Testis (tissue), 3 donors: ENCODE measurements around the gene ATP6AP2. TPM values are rescaled to one million over a fixed set of nuclear protein-coding genes. Genes with fewer than 3 reads are reported as not detected.

ENCODE experiments used
- DNase-seq: peaks from one replicate; pipeline ENCODE4 v3.0.0-alpha.2; 2019
- H3K27ac ChIP-seq, 2 donors: fragments of 200-600 bp; sonication (generic); one replicate each; pipeline ENCODE4 v1.5.1; 2019
- H3K27me3 ChIP-seq: fragments of 200-600 bp; sonication (generic); one replicate; pipeline ENCODE4 v1.5.1; 2019
- H3K36me3 ChIP-seq: fragments of 200-600 bp; sonication (generic); one replicate; pipeline ENCODE4 v1.5.1; 2017; ENCODE audit warnings: low read depth; ENCODE audit errors: missing control alignments
- H3K4me1 ChIP-seq: fragments of 200-600 bp; sonication (generic); one replicate; pipeline ENCODE4 v1.5.1; 2019
- H3K4me3 ChIP-seq, 2 donors: fragments of 200-600 bp; sonication (generic); one replicate each; pipeline ENCODE4 v1.5.1; 2017 to 2019
- H3K9me3 ChIP-seq: fragments of 200-600 bp; sonication (generic); one replicate; pipeline ENCODE4 v1.5.1; 2017
- POLR2A ChIP-seq: fragments of 450-650 bp; IDR thresholded peaks from one replicate; pipeline ENCODE4 v1.6.1; 2017; ENCODE audit warnings: antibody characterized with exemption, mild to moderate bottlenecking, moderate library complexity
- WGBS, 2 donors: methylation state at CpG; one replicate each; pipeline ENCODE4 v1.1.5; 2018; 5-methylcytosine and 5-hydroxymethylcytosine counted together
- intact Hi-C: fragments of 100-400 bp; cut with DNase I; formaldehyde crosslinking; loops from one replicate; pipeline ENCODE4 v1.15.1; 2023; ENCODE audit warnings: low total_unique reads
- polyA plus RNA-seq: library from polyadenylated mRNA; stranded (reverse); fragments of 350-450 nt; fragmentation: Illumina TruSeq; extraction: RNeasy Lipid Tissue Mini Kit (QIAGEN cat#74804); gene quantifications from one replicate; pipeline ENCODE4 v1.2.3, GENCODE V29; 2014; ENCODE audit warnings: low read depth, low replicate concordance; ENCODE audit not compliant: insufficient read depth
- total RNA-seq, 2 donors: library from RNA; depleted of rRNA; stranded (reverse); fragments of >200 nt; gene quantifications; one replicate each; pipeline ENCODE4 v1.2.3, GENCODE V29; 2016
- TF ChIP-seq, protein P1 (sequence below), 3 experiments: fragments of 450-650 bp in 2 of 3; fragments of 200-600 bp in 1 of 3; sonication (generic) in 1 of 3; IDR thresholded peaks; one replicate each; pipeline ENCODE4 v1.5.1; 2016 to 2019; ENCODE audit warnings: antibody characterized with exemption in 3 of 3, mild to moderate bottlenecking in 2 of 3, moderate library complexity in 1 of 3

Gene ATP6AP2
- total and polyA plus RNA-seq, 3 donors from 2014 or later: 72.4 to 79.2 (median 76.4) TPM

DNA sequence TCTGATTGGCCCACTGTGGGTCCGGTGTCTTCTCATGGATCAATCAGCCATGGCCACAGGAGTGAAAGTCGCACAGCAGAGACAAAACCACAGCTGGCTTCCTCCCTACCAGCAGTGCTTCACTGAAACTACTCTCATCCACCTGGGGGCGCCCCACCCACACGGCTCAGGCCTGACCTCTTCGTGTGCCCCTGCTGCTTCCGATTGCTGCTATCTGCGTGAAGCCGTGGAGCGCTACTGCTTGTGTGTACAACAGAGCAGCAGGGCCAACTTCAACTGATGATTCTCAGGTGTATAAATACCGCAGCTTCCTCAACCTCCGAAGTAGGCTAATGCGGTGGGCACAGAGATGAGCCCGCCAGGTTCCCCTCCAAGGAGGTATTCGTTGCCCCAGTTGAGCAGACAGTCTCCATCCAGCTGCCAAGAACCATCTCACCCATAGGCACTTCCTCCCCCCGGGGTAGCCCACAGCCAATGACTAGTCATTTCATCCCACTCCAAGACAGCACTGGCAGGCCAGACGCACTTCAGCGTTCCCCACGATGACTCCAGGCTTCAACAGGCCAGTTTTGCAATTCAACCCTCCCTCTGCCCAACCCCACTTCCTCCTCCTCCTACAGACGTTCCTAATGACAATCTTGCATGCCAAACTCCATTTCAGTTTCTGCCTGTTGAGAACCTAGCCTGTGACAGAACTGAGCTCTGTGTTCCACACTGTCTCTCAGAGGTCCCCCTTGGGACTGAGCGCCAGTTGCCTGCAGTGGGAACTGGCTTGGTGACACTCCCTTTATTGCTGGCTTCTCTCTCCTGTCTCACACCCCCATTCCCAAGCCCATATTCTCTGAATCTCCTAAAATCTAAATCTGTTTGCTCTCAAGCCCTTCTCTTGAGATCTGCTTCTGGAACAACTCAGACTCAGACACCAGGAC lies 41.3 kb upstream of the ATP6AP2 start:
- Histone ChIP-seq H3K27me3 (no peaks in the 10 kb centered on the region), H3K27ac (no peak overlapping the region), H3K4me1 (no peaks in the 10 kb centered on the region), H3K4me3 (no peak overlapping the region), H3K9me3 (no peaks in the 10 kb centered on the region), H3K36me3 (no peaks in the 10 kb centered on the region)
- no peak for TF ChIP-seq POLR2A
- TF ChIP-seq, protein P1, sequence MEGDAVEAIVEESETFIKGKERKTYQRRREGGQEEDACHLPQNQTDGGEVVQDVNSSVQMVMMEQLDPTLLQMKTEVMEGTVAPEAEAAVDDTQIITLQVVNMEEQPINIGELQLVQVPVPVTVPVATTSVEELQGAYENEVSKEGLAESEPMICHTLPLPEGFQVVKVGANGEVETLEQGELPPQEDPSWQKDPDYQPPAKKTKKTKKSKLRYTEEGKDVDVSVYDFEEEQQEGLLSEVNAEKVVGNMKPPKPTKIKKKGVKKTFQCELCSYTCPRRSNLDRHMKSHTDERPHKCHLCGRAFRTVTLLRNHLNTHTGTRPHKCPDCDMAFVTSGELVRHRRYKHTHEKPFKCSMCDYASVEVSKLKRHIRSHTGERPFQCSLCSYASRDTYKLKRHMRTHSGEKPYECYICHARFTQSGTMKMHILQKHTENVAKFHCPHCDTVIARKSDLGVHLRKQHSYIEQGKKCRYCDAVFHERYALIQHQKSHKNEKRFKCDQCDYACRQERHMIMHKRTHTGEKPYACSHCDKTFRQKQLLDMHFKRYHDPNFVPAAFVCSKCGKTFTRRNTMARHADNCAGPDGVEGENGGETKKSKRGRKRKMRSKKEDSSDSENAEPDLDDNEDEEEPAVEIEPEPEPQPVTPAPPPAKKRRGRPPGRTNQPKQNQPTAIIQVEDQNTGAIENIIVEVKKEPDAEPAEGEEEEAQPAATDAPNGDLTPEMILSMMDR (IDR thresholded peaks at IDR 0.05): no peak
- peak; percentile 19 for DNase-seq
- 50 to 61% methylated on average over 2 to 17 of the region's 20 CpGs for WGBS, 2 donors
- intact Hi-C loops: no loop called here

DNA sequence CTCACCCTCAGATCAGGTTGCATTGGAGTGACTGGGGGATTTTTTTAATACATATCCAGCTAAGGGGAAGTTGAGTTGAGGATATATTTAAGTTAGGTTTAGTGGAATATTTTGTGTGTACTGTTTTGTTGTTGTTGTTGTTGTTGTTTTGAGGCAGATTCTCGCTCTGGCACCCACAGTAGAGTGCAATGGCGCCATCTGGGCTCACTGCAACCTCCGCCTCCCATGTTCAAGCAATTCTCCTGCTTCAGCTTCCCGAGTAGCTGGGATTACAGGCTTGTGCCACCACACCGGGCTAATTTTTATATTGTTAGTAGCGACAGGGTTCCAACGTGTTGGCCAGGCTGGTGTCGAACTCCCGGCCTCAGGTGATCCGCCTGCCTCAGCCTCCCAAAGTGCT lies 38.6 kb upstream of the ATP6AP2 start:
- intact Hi-C loops: no loop called here
- Histone ChIP-seq H3K4me1 (no peaks in the 10 kb centered on the region), H3K27ac (no peak overlapping the region), H3K27me3 (no peaks in the 10 kb centered on the region), H3K36me3 (no peaks in the 10 kb centered on the region), H3K9me3 (no peaks in the 10 kb centered on the region), H3K4me3 (no peak overlapping the region)
- no peak for DNase-seq
- WGBS, 2 donors: 90% methylated on average over 10 of the region's 10 CpGs; no CpG with 5 or more reads in 1 of the 2 donors
- no peak for TF ChIP-seq POLR2A
- TF ChIP-seq, protein P1 (IDR thresholded peaks at IDR 0.05): no peak

DNA sequence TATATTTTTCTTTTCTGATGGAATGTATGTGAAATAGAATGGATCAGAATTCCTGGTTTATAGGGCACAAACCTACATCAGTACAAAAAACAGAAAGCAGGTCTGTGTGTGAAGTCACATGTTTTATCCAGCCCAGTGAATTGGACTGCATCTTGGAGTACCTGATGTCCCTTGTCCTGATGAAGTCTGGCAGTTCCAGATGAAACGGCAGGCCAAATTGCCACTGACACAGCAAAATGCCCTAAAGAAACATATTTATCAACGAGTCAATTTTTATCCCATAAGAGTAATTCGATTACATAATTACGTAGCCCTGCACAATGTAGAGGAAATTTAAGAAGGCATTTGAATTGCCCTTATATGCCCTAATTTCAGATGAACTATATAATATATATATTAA lies 37.8 kb upstream of the ATP6AP2 start:
- Histone ChIP-seq H3K4me3 (no peak overlapping the region), H3K9me3 (no peaks in the 10 kb centered on the region), H3K4me1 (no peaks in the 10 kb centered on the region), H3K36me3 (no peaks in the 10 kb centered on the region), H3K27ac (no peak overlapping the region), H3K27me3 (no peaks in the 10 kb centered on the region)
- TF ChIP-seq POLR2A: no peak
- TF ChIP-seq, protein P1 (IDR thresholded peaks at IDR 0.05): no peak
- WGBS, 2 donors: 82 to 91% methylated on average over 4 of the region's 4 CpGs
- intact Hi-C loops: no loop called here
- DNase-seq: no peak

DNA sequence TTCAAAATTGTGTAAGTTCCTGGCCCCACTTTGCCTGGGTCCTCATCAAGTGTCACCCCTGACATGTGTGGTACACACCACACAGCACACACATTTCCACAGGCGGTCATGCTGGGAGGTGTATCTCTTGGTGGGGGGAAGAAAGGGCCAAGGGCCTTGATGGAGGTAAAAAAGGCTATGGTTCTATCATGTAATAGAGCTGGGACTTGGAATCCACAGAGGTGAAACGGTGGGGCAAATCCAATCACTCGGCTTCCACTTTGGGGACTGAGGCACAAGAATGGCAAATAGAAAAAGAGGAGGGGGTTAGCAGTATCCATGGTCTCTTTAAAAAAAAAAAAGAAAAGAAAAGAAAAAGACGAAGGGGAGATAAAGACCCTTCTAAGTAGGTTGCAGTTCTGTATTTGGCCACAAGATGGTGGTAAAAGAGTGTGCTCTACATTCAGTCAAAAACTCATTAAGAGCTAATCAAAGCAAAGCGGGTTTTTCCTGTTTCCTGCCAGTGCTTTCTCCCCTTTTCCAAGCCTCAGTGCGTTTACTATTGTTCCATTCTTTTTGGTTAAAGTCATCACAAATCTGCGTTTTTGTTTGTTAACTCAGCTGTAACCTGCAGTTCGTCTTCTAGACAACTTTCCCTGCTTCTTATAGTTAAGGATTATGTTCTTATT lies 37.0 kb upstream of the ATP6AP2 start:
- 3 to 6% methylated on average over 6 to 8 of the region's 8 CpGs for WGBS, 2 donors
- Histone ChIP-seq H3K9me3 (no peaks in the 10 kb centered on the region), H3K27me3 (no peaks in the 10 kb centered on the region), H3K36me3 (no peaks in the 10 kb centered on the region), H3K27ac (no peak overlapping the region), H3K4me1 (no peaks in the 10 kb centered on the region), H3K4me3 (no peak overlapping the region)
- intact Hi-C loops: no loop called here
- TF ChIP-seq, protein P1 (IDR thresholded peaks at IDR 0.05): peak; percentile 11 to 78 (median 54)
- TF ChIP-seq POLR2A: no peak
- DNase-seq: peak; percentile 17
